NB4 (cell line): ENCODE data around the gene ADM5.

ENCODE experiments used
- DNase-seq: peaks from one replicate; pipeline ENCODE4 v3.0.0; 2010; ENCODE audit warnings: low read depth
- H3K4me3 ChIP-seq: one replicate; pipeline ENCODE4 v1.5.1; 2011; ENCODE audit warnings: mild to moderate bottlenecking, low read depth, low read length, moderate library complexity
- CTCF ChIP-seq: IDR thresholded peaks from one replicate; pipeline ENCODE4 v1.5.1; 2012; ENCODE audit warnings: low read depth, low read length
- MYC ChIP-seq: IDR thresholded peaks from 2 replicates; pipeline ENCODE4 v1.6.1; 2011; ENCODE audit warnings: low read depth, low read length
- POLR2A ChIP-seq: IDR thresholded peaks from 2 replicates; pipeline ENCODE4 v1.6.1; 2011; ENCODE audit warnings: mild to moderate bottlenecking; ENCODE audit not compliant: insufficient read length; ENCODE audit errors: extremely low read depth
- TF ChIP-seq, protein P1 (sequence below): IDR thresholded peaks from 2 replicates; pipeline ENCODE4 v1.6.1; 2011; ENCODE audit warnings: low read depth, low read length

The ADM5 gene

GRCh38 chr19:49687150-49687549 lies 2.2 kb upstream of the ADM5 start:
- no peak for DNase-seq
- no peak for TF ChIP-seq POLR2A
- no peak for TF ChIP-seq MYC
- TF ChIP-seq CTCF: no peak
- TF ChIP-seq, protein P1, sequence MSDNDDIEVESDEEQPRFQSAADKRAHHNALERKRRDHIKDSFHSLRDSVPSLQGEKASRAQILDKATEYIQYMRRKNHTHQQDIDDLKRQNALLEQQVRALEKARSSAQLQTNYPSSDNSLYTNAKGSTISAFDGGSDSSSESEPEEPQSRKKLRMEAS: no peak
- H3K4me3 ChIP-seq: no peak overlapping the region

GRCh38 chr19:49687566-49688316 lies 1.7 kb upstream of the ADM5 start:
- TF ChIP-seq, protein P1: no peak
- TF ChIP-seq POLR2A: no peak
- TF ChIP-seq CTCF: no peak
- TF ChIP-seq MYC: no peak
- DNase-seq: no peak
- no peak overlapping the region for H3K4me3 ChIP-seq

DNA sequence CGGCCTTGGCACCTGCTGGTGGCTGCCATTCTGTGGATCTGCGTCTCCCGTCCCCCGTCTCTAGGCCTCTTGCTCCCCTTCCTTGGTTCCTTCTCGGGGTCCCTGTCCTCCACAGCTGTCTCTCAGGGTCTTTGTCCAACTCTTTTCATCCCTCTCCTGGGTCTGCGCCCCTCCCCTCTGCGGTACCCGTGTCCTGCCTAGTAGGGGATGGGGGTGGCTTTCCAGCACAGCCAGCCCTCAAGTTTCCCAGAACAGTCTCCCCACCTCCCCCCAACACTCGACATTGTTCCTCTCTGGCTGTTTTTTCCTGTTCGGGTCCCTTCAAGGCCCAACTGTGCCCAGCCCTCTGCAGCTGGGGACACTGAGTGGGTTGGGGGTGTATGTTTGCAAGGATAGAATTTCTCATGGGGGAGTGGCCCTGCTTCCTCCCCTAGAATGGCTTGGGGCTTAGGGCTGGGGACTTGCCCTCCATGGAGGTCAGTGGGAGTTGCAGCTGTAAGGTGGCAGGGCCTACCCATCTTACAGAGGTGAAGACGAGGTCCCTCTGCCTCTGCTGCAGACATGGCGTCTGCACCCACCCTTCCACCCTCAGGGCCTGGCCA lies 762 bp upstream of the ADM5 start:
- no peak for TF ChIP-seq POLR2A
- no peak for TF ChIP-seq MYC
- no peak for TF ChIP-seq CTCF
- TF ChIP-seq, protein P1: no peak
- DNase-seq: no peak
- H3K4me3 ChIP-seq: no peak overlapping the region

DNA sequence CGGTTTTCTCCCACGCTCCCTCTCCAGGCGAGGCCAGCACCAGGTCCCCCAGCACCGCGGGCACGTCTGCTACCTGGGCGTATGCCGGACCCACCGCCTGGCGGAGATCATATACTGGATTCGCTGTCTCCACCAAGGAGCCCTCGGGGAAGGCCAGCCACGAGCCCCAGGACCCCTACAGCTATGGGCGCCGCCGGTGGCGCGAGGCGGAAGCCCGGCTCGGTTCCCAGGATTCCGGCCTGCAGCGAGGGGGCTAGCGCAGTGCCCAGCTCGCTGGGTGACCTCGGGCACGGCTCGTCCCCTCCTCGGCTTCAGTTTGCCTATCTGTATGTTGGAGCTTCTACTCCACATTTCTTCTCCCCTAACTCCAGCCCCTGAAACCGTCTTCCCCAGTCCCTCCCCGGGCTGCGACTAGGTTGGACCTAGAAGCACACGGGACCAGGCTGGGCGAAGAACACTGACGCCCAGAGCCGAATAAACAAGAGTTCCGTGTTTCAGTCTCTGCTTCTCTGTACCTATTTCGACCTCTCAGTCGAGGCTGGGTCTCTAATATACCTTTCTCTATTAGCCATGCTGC lies 773 bp downstream of the ADM5 start:
- H3K4me3 ChIP-seq: no peak overlapping the region
- no peak for TF ChIP-seq POLR2A
- TF ChIP-seq, protein P1: no peak
- no peak for DNase-seq

- TF ChIP-seq CTCF: no peak
- no peak for TF ChIP-seq MYC
- TF ChIP-seq, protein P1: no peak
- no peak for TF ChIP-seq POLR2A
- no peak within 1 kb of the TSS for H3K4me3 ChIP-seq
- DNase-seq: peak; percentile 15
These were observed 1.4 kb downstream of the ADM5 start, which contains the start of gene CPT1C for GRCh38 chr19:49690656-49691242. Gene CPT1C, plus strand, starts transcription at chr19:49691116. Its CDS starts 1,137 bp downstream, at chr19:49692253.
